ENCODE measurements around the gene CYFIP1.
A peak's percentile ranks its signal among the peaks of the same experiment; 100 is the strongest.

The CYFIP1 gene

DNA sequence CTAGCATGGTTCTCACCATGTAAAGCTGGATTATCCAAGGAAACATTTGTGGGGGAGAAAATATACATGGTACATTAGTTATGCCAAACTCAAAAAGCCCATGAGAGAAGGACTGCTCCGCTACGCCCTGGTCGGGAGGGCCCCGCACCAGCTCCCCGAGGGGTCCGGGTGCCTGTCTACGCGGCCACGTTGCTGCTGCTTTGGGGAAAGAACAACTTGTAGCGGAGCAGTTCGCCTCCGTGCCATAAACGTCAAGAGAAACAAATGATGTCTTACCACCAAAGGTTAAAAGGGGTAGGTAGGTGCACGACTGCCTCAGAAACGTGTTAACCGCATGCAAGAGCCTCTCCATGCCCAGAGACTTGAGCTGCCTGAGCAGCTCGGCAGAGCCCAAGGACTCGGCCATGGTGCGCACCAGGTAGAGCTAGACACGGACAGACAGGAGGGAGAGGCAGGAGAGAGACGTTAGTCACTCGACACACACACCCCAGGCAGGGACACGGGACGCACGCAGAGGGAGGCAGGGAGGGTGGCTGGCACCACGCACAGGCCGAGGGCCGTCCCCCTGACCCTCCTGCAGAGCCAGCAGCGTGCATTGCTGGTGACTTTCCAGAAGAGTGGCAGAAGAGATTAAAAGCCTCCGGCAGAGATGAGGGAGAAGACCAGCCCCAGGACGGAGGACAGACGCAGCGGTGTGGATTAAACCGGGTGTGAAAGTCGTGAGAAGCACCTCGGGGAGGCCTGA lies 63.4 kb downstream of the CYFIP1 start:
- no peak for DNase-seq (ENCODE audit: low spot score)

DNA sequence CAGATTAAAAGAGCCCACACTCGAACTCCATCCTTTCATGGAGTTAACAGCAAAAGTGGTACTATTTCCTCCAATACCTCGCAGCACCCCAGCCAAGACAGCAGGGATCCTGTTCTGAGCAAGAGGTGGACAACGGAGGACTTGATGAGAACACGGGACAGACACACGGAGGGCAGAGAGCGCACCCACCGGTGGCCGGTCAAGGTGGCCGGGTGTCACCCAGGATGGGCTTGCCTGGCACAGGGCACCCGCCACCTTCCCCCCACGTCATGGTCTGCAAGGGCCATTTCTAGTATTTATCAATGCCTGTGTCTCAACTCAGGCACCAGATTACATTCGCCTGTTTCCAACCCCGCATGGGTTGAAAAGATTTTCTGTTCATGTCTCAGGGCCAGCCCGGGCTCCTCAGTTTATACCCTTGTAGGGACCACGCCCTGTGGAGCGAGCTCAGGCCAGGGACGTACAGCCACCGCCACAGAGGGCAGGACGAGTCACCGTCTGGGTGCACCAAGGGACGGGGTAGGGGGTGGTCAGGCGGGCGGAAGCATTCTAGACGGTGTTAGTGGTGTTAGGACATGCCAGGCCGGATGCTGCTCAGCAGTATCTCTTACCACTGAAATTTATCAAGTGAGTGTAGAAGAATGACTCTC lies 64.2 kb downstream of the CYFIP1 start:
- DNase-seq (ENCODE audit: low spot score), result no peak

DNA sequence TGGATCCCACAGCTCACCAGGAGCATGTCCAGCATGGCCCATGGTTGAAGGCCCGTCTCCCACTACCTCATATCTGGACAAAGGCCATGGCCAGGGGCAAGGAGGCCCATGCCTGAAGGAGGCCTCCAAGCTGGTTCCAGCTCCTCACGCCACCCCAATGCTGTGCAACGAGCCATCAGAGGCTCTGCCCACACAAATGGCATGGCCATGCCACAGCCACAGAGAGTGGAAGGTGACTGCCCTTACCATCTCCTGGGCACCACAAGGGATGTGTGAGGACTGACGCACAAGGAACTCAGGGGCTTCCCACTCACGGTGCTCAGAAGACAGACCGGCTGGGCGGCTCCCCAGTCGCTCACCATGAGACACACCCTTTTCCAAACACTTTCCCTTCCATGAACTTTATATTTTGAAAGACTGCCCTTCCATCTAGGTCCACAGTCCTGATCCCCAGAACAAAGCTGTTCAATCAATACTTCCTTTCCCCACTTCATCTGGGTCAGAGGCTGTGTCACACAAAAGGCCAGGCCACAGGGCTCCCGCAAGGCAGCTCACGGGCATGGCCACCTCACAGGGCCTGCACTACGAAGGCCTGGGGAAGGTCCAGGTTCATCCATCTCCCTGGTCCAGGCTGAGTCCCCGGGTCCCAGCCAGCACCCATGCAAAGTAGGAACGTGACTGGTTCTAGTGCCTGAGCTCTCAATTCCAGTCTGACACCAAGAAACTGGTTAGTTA lies 66.4 kb downstream of the CYFIP1 start:
- DNase-seq (ENCODE audit: low spot score), result no peak

DNA sequence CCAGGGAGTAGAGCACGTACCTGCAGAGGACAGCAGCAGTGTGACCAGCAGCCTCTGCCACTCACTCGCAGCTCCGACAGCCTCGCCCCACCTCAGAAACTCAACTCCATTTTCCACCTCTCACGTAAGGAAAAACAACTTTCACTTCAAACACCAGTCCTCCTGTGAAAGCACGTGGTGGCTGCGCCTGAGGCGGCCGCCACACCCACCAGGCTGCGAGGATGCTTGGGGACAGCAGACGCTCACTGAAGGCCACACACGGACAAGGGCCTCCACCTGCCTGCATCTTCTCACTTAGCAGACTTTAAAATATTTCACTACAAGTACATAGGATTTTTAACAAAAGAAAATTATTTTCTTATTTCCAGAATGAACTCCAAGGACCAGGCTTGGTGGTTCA lies 67.9 kb downstream of the CYFIP1 start:
- no peak for DNase-seq (ENCODE audit: low spot score)

DNA sequence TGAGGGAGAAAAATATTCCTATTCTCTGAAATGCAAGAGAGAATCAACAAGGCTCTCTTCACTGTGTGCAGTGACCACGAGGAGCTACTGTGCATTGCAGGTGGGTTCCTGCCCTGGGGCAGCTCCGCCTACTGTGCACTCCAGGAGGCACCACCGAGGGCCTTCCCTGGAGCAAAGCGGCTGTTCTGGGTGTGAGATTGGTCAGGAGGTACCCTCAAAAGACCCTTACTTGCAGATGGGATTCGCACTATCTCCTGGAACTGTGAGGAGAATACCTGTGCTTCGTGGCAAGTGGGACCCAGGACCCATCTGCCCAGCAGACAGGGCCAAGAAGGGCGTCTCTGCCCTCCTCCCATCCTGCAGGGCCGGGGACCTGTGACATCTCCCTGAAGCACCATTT lies 68.9 kb downstream of the CYFIP1 start:
- DNase-seq (ENCODE audit: low spot score), result no peak

DNA sequence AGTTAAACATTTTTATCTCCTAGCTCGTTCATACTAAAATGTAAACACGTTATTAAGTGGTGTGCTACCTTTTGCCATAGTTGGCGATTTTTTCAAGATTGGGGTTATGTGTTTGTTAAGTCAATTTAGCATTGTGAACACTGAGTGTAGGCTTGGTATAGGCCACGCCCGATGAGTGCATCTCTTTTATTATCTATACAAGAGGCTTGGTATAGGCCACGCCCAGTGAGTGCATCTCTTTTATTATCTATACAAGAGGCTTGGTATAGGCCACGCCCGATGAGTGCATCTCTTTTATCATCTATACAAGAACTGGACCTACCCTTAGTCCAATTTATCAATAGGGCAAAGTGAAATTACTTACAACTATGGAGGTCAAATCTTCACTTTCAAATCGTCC lies 71.3 kb downstream of the CYFIP1 start:
- DNase-seq (ENCODE audit: low spot score), result no peak

DNA sequence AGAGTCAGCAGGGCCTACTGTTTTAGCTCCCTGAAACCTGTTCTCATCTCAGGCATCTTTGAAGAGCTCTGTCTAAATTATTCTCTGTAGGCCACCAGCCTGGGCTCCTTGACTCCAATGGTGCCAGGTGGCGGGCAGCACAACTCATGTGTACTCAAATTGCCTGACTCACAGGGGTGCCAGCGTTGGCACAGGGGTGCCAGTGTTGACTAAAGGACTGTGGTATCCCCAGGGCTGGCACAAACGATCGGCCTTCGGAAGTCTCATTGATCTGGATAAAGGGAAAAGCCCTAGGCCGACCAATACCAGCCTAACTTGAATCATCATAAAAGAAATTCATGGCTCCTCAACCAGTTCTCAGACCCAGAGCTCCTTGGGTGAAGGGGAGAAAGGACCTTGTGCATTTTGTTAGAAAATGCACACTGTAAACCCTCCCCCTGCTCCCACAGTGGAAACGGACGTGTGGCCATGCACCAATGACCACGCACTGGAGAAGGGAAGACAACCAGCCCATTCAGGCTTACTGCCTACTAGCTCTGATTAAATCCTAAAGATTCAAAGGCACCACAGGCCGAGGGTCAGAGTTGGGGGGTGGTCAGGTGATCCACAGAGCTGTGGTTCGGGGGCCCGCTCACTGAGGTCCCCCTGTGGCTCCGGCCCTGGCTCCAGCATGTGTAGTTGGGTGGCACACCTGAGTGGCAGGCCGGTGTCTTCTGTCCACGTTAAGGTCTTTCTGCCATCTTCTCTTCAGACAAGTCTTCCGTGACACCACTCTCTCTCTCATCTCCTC lies 72.8 kb downstream of the CYFIP1 start:
- DNase-seq (ENCODE audit: low spot score), result no peak

DNA sequence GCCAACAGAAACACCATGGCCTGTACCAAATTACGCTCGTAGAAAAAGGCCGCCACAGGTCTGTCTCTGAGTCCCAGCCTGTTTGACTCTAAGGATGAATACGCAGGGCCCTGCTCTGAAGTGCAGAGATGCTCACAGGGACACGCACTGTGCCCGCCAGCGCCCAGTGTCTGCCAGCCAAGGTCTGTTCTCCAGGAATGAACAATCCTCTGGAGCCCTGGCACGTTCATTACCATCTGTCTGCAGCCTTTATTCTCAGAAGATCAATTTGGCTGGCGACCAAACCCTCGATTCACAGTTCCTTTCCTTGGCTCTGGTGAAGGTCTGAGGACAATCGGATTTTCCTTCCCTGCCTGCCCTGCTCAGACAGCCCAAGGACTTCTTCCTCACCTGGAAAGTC lies 75.4 kb downstream of the CYFIP1 start:
- DNase-seq (ENCODE audit: low spot score), result no peak

DNA sequence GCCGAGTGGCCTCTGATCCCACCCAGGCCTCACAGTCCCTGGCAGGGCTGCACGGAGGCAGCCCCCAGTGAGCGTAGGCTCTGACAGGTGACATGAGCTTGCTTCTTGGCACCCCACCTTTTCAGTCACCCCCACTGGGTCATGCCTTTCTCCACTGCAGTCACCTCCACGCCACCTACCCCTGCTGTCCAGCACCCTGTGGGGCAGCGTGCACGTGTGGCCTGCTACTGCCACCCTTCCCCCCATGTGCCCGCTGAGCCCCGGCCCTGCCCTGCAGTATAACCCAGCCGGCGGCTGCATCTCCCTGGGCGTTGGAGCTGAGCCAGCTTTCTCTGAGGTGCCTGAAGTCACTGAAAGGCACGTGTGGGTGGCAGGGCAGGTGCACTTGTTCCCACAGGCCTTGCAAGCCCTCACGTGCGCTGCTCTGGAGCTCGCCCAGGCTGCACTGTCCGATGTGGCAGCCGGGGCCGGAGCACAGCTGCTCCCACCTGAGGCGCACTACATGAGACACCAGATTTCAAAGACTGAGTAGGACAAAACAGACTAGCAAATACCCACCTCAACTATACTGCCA lies 76.1 kb downstream of the CYFIP1 start:
- no peak for DNase-seq (ENCODE audit: low spot score)

DNA sequence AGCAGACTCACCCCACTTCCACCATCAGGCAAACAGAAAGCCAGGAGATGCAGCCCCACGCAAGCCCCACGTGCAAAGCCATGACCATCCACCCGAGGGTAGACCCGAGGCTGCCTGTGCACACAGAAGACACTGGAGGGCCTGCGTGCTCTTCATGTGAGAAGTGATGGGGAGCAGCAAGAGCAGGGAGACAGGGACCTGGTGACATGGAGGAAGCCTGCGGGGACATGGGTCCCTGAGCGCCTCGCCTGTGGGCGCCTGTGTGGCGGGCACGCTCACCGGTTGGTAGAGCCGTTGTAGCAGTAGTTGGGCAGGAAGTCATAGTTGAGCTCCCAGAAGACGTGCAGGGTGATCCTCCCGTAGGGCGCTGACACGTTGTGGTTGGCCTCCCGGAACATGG lies 76.7 kb downstream of the CYFIP1 start:
- DNase-seq (ENCODE audit: low spot score), result no peak

DNA sequence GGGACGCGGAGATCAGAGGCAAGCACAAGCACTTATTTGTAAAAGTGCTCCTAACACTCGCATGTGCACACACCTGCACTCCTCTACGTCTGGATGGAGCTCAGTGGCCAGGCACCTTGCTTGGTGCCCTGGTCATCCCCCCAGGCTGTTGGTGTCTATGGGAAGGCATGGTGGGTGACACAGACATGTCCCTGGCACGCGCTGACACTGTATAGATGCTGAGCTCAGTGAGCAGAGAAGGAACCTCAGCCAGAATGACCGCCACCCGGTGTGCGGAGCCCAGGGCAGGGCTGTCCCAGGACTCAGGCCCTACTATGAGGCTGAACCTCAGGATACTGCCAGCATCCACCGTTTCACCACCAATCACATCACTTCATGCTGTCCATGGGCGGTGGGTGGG lies 77.2 kb downstream of the CYFIP1 start:
- no peak for DNase-seq (ENCODE audit: low spot score)

DNA sequence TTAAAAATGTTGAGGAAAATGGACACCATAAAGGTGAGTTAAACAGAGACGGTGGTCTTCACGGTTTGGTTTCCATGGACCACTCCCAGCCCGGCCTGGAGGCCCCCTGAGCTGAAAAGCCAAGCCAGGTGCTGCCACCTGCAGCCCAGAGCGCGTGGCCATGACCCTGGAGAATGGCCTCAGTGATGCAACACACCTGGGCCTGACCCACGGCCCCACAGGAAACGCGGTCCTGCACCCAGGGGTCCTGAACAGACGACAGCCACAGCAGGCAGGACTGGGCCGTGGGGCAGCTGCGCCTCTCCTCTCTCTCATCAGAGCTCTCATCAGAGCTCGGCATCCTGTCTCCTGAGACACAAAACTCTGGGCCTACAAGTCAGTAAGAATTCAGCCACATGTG lies 77.6 kb downstream of the CYFIP1 start:
- DNase-seq (ENCODE audit: low spot score), result no peak

DNA sequence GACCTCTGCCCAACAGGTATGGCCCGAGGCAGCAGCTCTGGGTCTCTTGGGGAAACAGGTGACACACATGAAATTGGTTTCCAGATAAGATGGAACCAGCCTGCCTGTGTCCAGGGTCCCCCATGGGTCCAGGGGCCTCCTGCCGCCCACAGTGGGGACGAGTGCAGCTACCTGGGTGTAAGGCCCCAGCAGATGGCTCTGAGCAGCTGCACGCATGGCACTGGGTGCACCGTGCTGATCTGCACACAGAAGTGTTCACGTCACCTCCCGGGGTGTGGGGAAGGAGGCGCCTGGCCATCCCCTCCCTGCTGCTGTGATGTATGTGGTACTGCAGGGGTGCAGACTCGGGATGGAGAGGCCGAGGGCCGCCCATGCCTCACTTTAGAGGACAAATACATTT lies 78.1 kb downstream of the CYFIP1 start:
- no peak for DNase-seq (ENCODE audit: low spot score)

DNA sequence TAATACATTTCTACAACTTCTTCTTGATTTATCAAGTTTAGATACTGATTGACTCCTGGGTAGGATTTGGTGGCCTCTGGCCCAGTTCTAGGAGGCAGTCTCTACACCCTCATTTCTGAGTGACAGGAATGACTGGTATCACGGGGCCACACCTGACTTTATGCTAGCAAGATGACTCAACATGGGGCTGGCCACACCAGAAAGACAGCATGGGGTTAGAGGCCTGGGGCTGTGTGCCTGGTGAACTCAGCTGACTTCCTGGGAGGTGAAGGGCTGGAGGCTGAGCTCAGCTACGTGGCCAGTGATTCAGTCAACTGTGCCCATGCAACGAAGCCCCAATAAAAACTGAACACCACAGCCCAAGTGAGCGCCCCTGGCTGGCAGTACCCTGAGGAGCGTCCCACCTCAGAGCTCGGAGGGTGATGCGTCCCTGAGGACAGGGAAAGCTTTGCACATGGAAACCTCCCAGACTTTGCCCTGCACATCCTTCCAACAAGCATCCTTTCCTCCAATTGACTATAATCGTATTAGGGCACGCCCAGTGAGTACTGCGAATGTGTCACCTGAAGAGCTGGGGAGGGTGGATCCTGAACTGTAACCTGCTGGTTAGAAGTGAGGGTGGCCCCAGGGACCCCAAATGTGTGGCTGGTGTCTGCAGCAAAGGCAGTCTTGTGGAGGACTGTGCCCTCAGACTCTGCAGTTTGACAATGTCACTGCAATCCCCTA lies 84.5 kb downstream of the CYFIP1 start:
- peak; percentile 82 for DNase-seq (ENCODE audit: low spot score)

DNA sequence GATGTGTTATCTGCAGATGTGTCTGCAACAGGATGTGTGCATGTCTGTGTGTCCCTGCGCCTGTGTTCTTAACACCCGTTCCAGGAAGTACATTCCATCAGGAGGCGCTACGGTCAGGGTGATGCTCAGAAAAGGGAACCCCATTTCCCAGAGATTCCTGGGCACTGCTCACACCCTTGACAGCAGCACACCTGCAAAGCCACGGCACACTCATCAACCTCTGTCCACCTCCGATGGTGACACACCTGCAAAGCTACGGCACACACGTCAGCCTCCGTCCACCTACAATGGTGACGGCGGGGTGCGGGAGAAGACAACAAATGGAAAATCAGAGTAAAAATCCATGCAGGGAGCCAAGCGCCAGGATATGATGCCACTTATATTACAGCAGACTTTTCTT lies 86.3 kb downstream of the CYFIP1 start:
- no peak for DNase-seq (ENCODE audit: low spot score)

DNA sequence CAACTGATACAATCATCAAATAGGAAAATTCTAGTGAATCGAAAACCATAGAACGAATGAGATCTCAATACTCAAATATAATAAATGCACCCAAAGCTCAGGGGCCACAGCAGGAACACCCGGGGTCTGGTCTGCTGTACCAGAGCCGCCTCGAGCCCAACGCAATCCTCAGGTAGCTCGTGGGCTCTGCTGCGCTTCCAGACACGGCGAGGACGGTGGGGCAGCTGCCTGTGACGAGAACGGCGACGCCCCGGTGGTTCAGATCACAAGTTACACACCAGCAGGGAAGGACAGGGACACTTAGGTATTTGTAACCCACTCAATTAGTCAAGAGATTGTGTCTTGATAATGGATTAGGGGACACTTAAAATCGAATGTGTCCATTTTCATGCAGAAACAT lies 87.1 kb downstream of the CYFIP1 start:
- no peak for DNase-seq (ENCODE audit: low spot score)

DNA sequence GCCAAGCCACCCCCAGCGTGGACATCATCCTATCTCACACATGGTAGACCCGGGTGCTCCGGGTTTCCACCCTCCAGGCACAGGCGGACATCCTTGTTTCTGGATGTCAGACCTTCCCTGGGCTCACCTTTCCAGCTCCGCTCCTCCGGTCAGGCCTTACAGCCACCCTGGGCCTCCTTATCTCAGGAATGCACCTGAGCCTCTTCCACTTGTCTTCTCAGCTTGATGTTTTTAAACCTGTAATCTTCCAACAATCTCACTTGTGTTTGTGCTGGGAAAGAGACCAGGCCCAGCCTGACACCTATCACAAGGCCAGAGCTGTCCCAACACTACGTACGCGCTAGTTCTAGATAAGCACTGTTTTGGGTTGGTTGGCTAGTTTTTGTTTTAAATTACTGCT lies 87.8 kb downstream of the CYFIP1 start:
- DNase-seq (ENCODE audit: low spot score), result no peak

DNA sequence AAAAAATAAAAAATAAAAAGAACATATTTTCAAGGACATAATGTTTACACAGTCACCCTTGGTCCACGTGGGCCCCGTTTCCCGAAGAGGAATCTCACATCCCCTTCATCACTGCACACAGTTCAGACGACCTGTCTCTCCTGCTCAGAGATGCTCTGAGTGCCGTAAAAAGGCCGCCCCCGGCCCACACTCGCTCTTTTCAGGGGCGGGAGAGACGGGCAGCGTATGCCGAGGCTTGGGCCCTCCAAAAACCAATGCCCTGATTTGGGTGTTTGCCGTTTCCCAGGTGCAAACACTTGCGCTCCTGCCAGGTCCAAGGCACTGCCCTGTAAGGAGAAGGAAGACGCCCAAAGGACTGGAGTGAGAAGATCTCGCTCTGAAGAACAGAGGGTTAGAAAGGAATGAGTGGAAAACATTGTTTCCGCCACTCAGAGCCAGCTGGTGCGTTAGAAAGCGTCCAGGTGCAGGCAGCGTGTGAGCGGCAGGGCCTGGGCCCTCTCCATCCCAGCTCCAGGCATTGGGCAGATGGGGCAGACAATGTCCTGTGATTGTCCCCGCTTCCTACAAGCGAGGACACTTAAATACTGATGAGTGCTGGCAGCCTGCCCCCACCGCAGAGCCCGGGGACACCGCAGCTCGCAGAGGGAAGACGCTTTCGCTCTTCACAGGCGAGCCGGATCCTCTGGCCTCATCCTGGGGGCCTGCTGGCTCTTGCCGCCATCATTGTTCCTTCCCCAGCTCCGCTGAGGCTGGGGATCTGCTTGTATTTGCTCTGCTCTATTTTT lies 88.5 kb downstream of the CYFIP1 start:
- DNase-seq (ENCODE audit: low spot score), result no peak

DNA sequence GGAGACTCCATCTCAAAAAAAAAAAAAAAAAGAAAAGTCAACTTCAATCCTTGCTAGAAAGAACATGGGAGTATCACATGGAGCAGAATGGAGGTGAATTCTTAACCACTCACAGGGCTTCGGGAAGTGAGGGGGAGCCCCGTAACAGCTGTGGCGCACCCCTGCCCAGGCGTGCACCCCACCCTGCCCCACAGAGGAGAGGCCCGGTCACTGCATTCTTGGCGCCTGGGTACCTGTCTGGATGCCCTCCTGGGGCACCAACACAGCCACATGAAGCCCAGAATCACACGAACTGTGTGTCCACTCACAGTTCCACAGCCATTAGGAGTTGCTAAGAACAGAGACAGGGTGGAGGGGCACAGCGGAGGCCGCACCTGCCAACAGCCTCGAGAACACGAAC lies 89.9 kb downstream of the CYFIP1 start:
- DNase-seq (ENCODE audit: low spot score), result no peak

DNA sequence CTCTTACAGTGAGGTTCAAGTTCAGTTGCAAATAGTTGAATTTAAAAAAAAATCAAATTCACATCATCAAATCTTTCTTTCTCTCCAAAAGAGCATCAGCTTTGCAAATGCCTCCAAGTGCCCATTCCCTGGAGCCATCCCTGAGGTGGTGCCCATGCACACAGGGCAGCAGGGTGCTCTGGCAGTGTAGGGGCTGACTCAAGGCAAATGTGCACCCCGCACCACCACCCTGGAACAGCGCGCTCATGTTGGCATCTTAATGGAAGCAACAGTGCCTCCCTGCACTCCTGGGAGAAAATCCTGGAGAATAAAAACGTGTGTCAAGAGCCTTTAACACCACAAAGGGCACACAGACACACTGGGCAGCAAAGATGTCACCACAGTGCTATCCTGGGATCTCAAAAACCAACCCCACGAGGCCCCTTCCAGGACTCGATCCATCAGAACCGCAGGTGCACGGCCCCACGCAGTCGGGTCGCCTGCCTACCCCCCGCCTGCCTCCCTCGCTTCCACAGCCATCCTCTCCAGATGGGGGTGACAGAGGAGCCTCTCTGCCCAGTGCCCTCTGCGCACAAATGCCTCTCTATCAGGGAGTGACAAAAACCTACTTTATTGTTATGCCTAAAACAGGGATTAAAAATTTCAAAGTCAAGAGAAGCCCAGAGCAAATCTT lies 90.9 kb downstream of the CYFIP1 start:
- DNase-seq (ENCODE audit: low spot score), result no peak
